Gastroesophageal sphincter (tissue), 3 donors: ENCODE measurements around the gene UMODL1.

Source experiments
- CTCF ChIP-seq, 4 experiments: fragments of 200-600 bp in 2 of 4; fragments of 450-650 bp in 2 of 4; sonication (generic) in 1 of 4; IDR thresholded peaks; one replicate each; pipeline ENCODE4 v1.5.1; 2017 to 2019; ENCODE audit warnings: antibody characterized with exemption in 4 of 4, mild to moderate bottlenecking in 2 of 4, moderate library complexity in 2 of 4
- EP300 ChIP-seq: sonication (generic); formaldehyde crosslinking; IDR thresholded peaks from one replicate; pipeline ENCODE4 v1.6.1; 2017; ENCODE audit warnings: antibody characterized with exemption, mild to moderate bottlenecking
- POLR2A ChIP-seq, 2 donors: fragments of 450-650 bp; IDR thresholded peaks; one replicate each; pipeline ENCODE4 v1.6.1; 2017; ENCODE audit warnings: antibody characterized with exemption in 2 of 2, mild to moderate bottlenecking in 2 of 2, moderate library complexity in 1 of 2
- POLR2AphosphoS5 ChIP-seq: sonication (generic); formaldehyde crosslinking; IDR thresholded peaks from one replicate; pipeline ENCODE4 v1.6.1; 2017; ENCODE audit warnings: antibody characterized with exemption

- TF ChIP-seq CTCF (IDR thresholded peaks at IDR 0.05) (no peak), POLR2A (IDR thresholded peaks at IDR 0.05) (no peak), EP300 (no peak), POLR2AphosphoS5 (no peak)
Observed at GRCh38 chr21:42061195-42061985, 9.7 kb upstream of the UMODL1 start.
